ENCODE data around the gene ASB16.

- TF ChIP-seq, protein P1, sequence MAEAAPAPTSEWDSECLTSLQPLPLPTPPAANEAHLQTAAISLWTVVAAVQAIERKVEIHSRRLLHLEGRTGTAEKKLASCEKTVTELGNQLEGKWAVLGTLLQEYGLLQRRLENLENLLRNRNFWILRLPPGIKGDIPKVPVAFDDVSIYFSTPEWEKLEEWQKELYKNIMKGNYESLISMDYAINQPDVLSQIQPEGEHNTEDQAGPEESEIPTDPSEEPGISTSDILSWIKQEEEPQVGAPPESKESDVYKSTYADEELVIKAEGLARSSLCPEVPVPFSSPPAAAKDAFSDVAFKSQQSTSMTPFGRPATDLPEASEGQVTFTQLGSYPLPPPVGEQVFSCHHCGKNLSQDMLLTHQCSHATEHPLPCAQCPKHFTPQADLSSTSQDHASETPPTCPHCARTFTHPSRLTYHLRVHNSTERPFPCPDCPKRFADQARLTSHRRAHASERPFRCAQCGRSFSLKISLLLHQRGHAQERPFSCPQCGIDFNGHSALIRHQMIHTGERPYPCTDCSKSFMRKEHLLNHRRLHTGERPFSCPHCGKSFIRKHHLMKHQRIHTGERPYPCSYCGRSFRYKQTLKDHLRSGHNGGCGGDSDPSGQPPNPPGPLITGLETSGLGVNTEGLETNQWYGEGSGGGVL (CRISPR knock-in tag; IDR thresholded peaks at IDR 0.05) = no peak
- no peak for TF ChIP-seq ZNF184 (CRISPR knock-in tag; IDR thresholded peaks at IDR 0.05)
- no peak for TF ChIP-seq DPF2 (IDR thresholded peaks at IDR 0.05)
- TF ChIP-seq PRMT5 (CRISPR knock-in tag; IDR thresholded peaks at IDR 0.05) = no peak
- no peak for TF ChIP-seq ESRRA (IDR thresholded peaks at IDR 0.05; ENCODE audit: borderline replicate concordance, low read depth)
- TF ChIP-seq RAD21 (CRISPR knock-in tag; conservative IDR thresholded peaks at IDR 0.05 in 1 of 2, IDR thresholded peaks at IDR 0.05 in 1 of 2) = no peak
- TF ChIP-seq ZC3H11A (IDR thresholded peaks at IDR 0.05; ENCODE audit: low read depth, low read length) = no peak
Observed at GRCh38 chr17:44170499-44171201, at the start of gene ASB16.
